HCT116 (cell line): ENCODE results near the gene GREM2. TPM values are rescaled to one million over a fixed set of nuclear protein-coding genes. Genes with fewer than 3 reads are reported as not detected.

Experiments used
- ATAC-seq: fragments of 200-7000 bp; cut with Tn5 transposase; 2 replicates; pipeline ENCODE4 v1.9.1; 2020; ENCODE audit warnings: mild to moderate bottlenecking, moderate library complexity
- BruUV-seq: library from RNA; stranded (reverse); fragments of 400-500 nt; replicated peaks from 2 replicates; lab custom pipeline; 2021; lab: Mats Ljungman, UMichigan
- CTCF ChIA-PET: fragments of 300-600 bp; sonication (Branson Sonifier 250); formaldehyde crosslinking; loops from one replicate; lab custom pipeline; 2021; ENCODE audit warnings: antibody characterized with exemption; lab: Charles Lee
- POLR2A ChIA-PET: fragments of 300-600, 350-600 bp; sonication (Branson Sonifier 250); formaldehyde crosslinking; loops from one replicate; lab custom pipeline; 2021; ENCODE audit warnings: antibody characterized with exemption; lab: Charles Lee
- RAD21 ChIA-PET, 2 experiments: fragments of 300-600 bp; sonication (Branson Sonifier 250); formaldehyde crosslinking; loops; one replicate each; lab custom pipeline; 2023; ENCODE audit warnings: low total read pairs in 2 of 2; ENCODE audit not compliant: uncharacterized antibody in 2 of 2, unreplicated experiment in 2 of 2, low non-redundant PET in 1 of 2; lab: Charles Lee
- DNase-seq: peaks from one replicate; pipeline ENCODE4 v3.0.0-alpha.2; 2010; ENCODE audit warnings: low read depth, low spot score
- H2AFZ ChIP-seq: fragments of 200-600 bp; shearing (Covaris generic), sonication (generic); 2 replicates; pipeline ENCODE4 v1.6.1; 2017; ENCODE audit warnings: low read depth, mixed run types, mixed read lengths, antibody characterized with exemption, low read length; ENCODE audit not compliant: poor library complexity, severe bottlenecking
- H3K27ac ChIP-seq: 2 replicates; pipeline ENCODE4 v1.5.1; 2012; ENCODE audit warnings: low read depth, low read length
- H3K27me3 ChIP-seq: fragments of 200-600 bp; sonication (generic); 2 replicates; pipeline ENCODE4 v1.6.1; 2016; ENCODE audit warnings: mixed run types, low read length, mixed read lengths; ENCODE audit not compliant: insufficient read depth
- H3K36me3 ChIP-seq, 2 experiments: fragments of 200-500 bp in 1 of 2; fragments of 200-600 bp in 1 of 2; sonication (Bioruptor generic) in 1 of 2; sonication (generic) in 1 of 2; 2 replicates each; pipeline versions ENCODE4 v1.5.1 to v1.6.1; 2014 to 2016; ENCODE audit warnings: low read length in 2 of 2, inconsistent platforms in 1 of 2, mixed read lengths in 1 of 2, mixed run types in 1 of 2; ENCODE audit not compliant: insufficient read depth in 2 of 2, control insufficient read depth in 1 of 2
- H3K4me1 ChIP-seq, 2 experiments: fragments of 200-600 bp in 1 of 2; sonication (generic) in 1 of 2; 2 replicates each; pipeline versions ENCODE4 v1.5.1 to v1.6.1; 2012 to 2017; ENCODE audit warnings: low read length in 2 of 2, inconsistent platforms in 1 of 2, mild to moderate bottlenecking in 1 of 2, mixed read lengths in 1 of 2, mixed run types in 1 of 2, moderate library complexity in 1 of 2; ENCODE audit not compliant: insufficient read depth in 2 of 2, control insufficient read depth in 1 of 2
- H3K4me2 ChIP-seq: fragments of 200-600 bp; sonication (generic); 2 replicates; pipeline ENCODE4 v1.6.1; 2017; ENCODE audit warnings: mixed run types, low read length, mixed read lengths
- H3K4me3 ChIP-seq, 2 experiments: fragments of 200-600 bp in 1 of 2; sonication (generic) in 1 of 2; replicated peaks in 1 of 2; 2 replicates each; pipeline ENCODE4 v1.5.1; 2011 to 2016; ENCODE audit warnings: low read length in 2 of 2, control low read depth in 1 of 2, low read depth in 1 of 2, mild to moderate bottlenecking in 1 of 2, mixed read lengths in 1 of 2, mixed run types in 1 of 2
- H3K79me2 ChIP-seq: fragments of 200-600 bp; sonication (generic); 2 replicates; pipeline ENCODE4 v1.6.1; 2017; ENCODE audit warnings: mild to moderate bottlenecking, mixed run types, low read length, moderate library complexity, mixed read lengths; ENCODE audit not compliant: insufficient read depth
- H3K9ac ChIP-seq: fragments of 200-600 bp; sonication (generic); 2 replicates; pipeline ENCODE4 v1.6.1; 2016; ENCODE audit warnings: low read length, mixed read lengths
- H3K9me2 ChIP-seq: fragments of 200-600 bp; sonication (generic), shearing (Covaris generic); 2 replicates; pipeline ENCODE4 v1.6.1; 2017; ENCODE audit warnings: mixed run types, mild to moderate bottlenecking, moderate library complexity; ENCODE audit not compliant: insufficient read depth
- H3K9me3 ChIP-seq, 2 experiments: fragments of 200-500 bp in 1 of 2; fragments of 200-600 bp in 1 of 2; sonication (Bioruptor generic) in 1 of 2; sonication (generic) in 1 of 2; 2 replicates each; pipeline ENCODE4 v1.6.1; 2014 to 2017; ENCODE audit warnings: low read length in 2 of 2, mixed read lengths in 2 of 2, inconsistent platforms in 1 of 2, low read depth in 1 of 2, mild to moderate bottlenecking in 1 of 2, mixed run types in 1 of 2, moderate library complexity in 1 of 2; ENCODE audit not compliant: control insufficient read depth in 1 of 2, insufficient read depth in 1 of 2
- H4K20me1 ChIP-seq: fragments of 200-600 bp; sonication (generic), shearing (Covaris generic); 2 replicates; pipeline ENCODE4 v1.6.1; 2017; ENCODE audit warnings: mixed run types, mild to moderate bottlenecking, moderate library complexity; ENCODE audit not compliant: insufficient read depth
- CBX3 ChIP-seq: IDR thresholded peaks from 2 replicates; pipeline ENCODE4 v1.6.1; 2012; ENCODE audit warnings: low read depth
- CEBPB ChIP-seq: IDR thresholded peaks from 2 replicates; pipeline ENCODE4 v1.6.1; 2012; ENCODE audit warnings: low read depth
- EGR1 ChIP-seq: IDR thresholded peaks from 2 replicates; pipeline ENCODE4 v1.6.1; 2012; ENCODE audit warnings: low read depth
- EZH2 ChIP-seq: fragments of 200-600 bp; sonication (generic); IDR thresholded peaks from 2 replicates; pipeline ENCODE4 v1.6.1; 2017; ENCODE audit warnings: antibody characterized with exemption, mixed run types
- EZH2phosphoT487 ChIP-seq: fragments of 200-600 bp; IDR thresholded peaks from 2 replicates; pipeline ENCODE4 v1.6.1; 2018; ENCODE audit warnings: antibody characterized with exemption, borderline replicate concordance
- FOSL1 ChIP-seq: IDR thresholded peaks from 2 replicates; pipeline ENCODE4 v1.6.1; 2012; ENCODE audit warnings: low read depth
- JUND ChIP-seq: IDR thresholded peaks from 2 replicates; pipeline ENCODE4 v1.6.1; 2012
- MAX ChIP-seq: IDR thresholded peaks from 2 replicates; pipeline ENCODE4 v1.6.1; 2012
- POLR2A ChIP-seq: IDR thresholded peaks from 2 replicates; pipeline ENCODE4 v1.7.0; 2011; ENCODE audit warnings: borderline replicate concordance; ENCODE audit not compliant: insufficient read depth, insufficient read length; ENCODE audit errors: extremely low read depth
- POLR2AphosphoS5 ChIP-seq: IDR thresholded peaks from 2 replicates; pipeline ENCODE4 v1.6.1; 2011; ENCODE audit warnings: mild to moderate bottlenecking, low read depth, low read length, moderate library complexity
- RAD21 ChIP-seq: IDR thresholded peaks from 2 replicates; pipeline ENCODE4 v1.6.1; 2012; ENCODE audit warnings: low read depth, mild to moderate bottlenecking
- SIN3A ChIP-seq: IDR thresholded peaks from 2 replicates; pipeline ENCODE4 v1.6.1; 2012; ENCODE audit warnings: low read depth
- SP1 ChIP-seq: IDR thresholded peaks from 2 replicates; pipeline ENCODE4 v1.6.1; 2012; ENCODE audit warnings: low read depth
- SRF ChIP-seq: IDR thresholded peaks from 2 replicates; pipeline ENCODE4 v1.6.1; 2012; ENCODE audit warnings: low read depth
- TCF7L2 ChIP-seq: IDR thresholded peaks from 2 replicates; pipeline ENCODE4 v1.7.0; 2011; ENCODE audit warnings: borderline replicate concordance, inconsistent platforms; ENCODE audit not compliant: insufficient read depth, insufficient read length; ENCODE audit errors: extremely low read depth
- YY1 ChIP-seq: IDR thresholded peaks from 2 replicates; pipeline ENCODE4 v1.6.1; 2011; ENCODE audit warnings: low read length, low read depth, moderate library complexity, mild to moderate bottlenecking; ENCODE audit not compliant: insufficient replicate concordance; ENCODE audit errors: extremely low read depth
- ZBTB33 ChIP-seq: IDR thresholded peaks from 2 replicates; pipeline ENCODE4 v1.6.1; 2011; ENCODE audit warnings: mild to moderate bottlenecking, low read length, moderate library complexity; ENCODE audit not compliant: insufficient replicate concordance; ENCODE audit errors: extremely low read depth
- ZFX ChIP-seq: fragments of 450-650 bp; IDR thresholded peaks from 2 replicates; pipeline ENCODE4 v1.6.1; 2017
- intact Hi-C: fragments of 100-400 bp; cut with micrococcal nuclease; formaldehyde crosslinking; loops from 2 replicates; pipeline ENCODE4 v1.10.0; 2022
- total RNA-seq: library from RNA; stranded (reverse); gene quantifications from one replicate; pipeline ENCODE4 v1.2.1, GENCODE V29; 2021; ENCODE audit not compliant: unreplicated experiment
- TF ChIP-seq, protein P1 (sequence below): IDR thresholded peaks from 2 replicates; pipeline ENCODE4 v1.6.1; 2012; ENCODE audit warnings: low read depth

The GREM2 gene
- total RNA-seq, 1 experiment from 2014 or later = not detected

DNA sequence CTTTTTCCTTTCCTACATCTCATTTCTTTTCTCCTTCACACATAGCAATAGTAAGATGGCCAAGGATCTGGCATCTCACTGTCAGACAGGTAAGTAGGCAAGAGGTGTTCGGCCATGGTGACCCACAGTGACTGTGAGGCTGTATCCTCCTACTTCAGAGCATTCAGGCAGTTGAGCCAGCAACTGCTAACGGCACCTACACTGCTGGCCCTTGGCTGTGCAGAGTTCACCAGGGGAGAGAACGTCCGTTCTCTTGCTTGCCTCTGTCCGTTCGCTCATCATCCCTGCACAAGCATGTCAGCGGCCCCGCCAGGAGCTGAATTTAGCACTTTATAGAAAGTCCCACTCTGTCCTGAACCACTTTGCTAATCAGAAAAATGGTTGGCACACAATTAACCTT, 113.6 kb downstream of the GREM2 start:
- intact Hi-C loops = no loop called here
- Histone ChIP-seq H3K4me2 (no peak overlapping the region), H2AFZ (no peak overlapping the region), H3K4me1 (no peaks in the 10 kb centered on the region), H3K9me2 (no peaks in the 10 kb centered on the region), H3K27ac (no peak overlapping the region), H3K27me3 (no peaks in the 10 kb centered on the region), H3K9ac (no peak overlapping the region), H3K4me3 (no peak overlapping the region), H3K36me3 (no peaks in the 10 kb centered on the region), H3K79me2 (no peaks in the 10 kb centered on the region), H3K9me3 (peaks cover 9 to 15% of the 10 kb centered on the region in 2 experiments; a peak in 2 of 4 replicates), H4K20me1 (no peaks in the 10 kb centered on the region)
- RAD21 ChIA-PET = no interaction called here
- ATAC-seq = no peak
- CTCF ChIA-PET = no interaction called here
- TF ChIP-seq EGR1 = no peak
- TF ChIP-seq JUND = no peak
- no peak for TF ChIP-seq YY1
- no peak for TF ChIP-seq CEBPB
- no peak for TF ChIP-seq POLR2A
- no peak for TF ChIP-seq ZBTB33
- no peak for TF ChIP-seq MAX
- TF ChIP-seq SP1 = no peak
- no peak for TF ChIP-seq SIN3A
- no peak for TF ChIP-seq FOSL1
- TF ChIP-seq SRF = no peak
- no peak for TF ChIP-seq RAD21
- TF ChIP-seq, protein P1, sequence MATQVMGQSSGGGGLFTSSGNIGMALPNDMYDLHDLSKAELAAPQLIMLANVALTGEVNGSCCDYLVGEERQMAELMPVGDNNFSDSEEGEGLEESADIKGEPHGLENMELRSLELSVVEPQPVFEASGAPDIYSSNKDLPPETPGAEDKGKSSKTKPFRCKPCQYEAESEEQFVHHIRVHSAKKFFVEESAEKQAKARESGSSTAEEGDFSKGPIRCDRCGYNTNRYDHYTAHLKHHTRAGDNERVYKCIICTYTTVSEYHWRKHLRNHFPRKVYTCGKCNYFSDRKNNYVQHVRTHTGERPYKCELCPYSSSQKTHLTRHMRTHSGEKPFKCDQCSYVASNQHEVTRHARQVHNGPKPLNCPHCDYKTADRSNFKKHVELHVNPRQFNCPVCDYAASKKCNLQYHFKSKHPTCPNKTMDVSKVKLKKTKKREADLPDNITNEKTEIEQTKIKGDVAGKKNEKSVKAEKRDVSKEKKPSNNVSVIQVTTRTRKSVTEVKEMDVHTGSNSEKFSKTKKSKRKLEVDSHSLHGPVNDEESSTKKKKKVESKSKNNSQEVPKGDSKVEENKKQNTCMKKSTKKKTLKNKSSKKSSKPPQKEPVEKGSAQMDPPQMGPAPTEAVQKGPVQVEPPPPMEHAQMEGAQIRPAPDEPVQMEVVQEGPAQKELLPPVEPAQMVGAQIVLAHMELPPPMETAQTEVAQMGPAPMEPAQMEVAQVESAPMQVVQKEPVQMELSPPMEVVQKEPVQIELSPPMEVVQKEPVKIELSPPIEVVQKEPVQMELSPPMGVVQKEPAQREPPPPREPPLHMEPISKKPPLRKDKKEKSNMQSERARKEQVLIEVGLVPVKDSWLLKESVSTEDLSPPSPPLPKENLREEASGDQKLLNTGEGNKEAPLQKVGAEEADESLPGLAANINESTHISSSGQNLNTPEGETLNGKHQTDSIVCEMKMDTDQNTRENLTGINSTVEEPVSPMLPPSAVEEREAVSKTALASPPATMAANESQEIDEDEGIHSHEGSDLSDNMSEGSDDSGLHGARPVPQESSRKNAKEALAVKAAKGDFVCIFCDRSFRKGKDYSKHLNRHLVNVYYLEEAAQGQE = no peak
- no peak for TF ChIP-seq TCF7L2
- no peak for TF ChIP-seq EZH2phosphoT487
- no peak for TF ChIP-seq CBX3
- no peak for TF ChIP-seq EZH2
- TF ChIP-seq POLR2AphosphoS5 = no peak
- TF ChIP-seq ZFX = no peak
- POLR2A ChIA-PET = no interaction called here
- BruUV-seq = no TSS peak
- no peak for DNase-seq
